Neural progenitor cell (in vitro differentiated cells): ENCODE results near the gene CD34. TPM values are rescaled to one million over a fixed set of nuclear protein-coding genes. Genes with fewer than 3 reads are reported as not detected.

Experiments
- DNase-seq: peaks from one replicate; pipeline ENCODE4 v3.0.0-alpha.2; 2016; ENCODE audit warnings: low spot score
- H2AFZ ChIP-seq: fragments of 200-600 bp; sonication (generic); replicated peaks from 2 replicates; pipeline ENCODE4 v1.6.1; 2016; ENCODE audit warnings: antibody characterized with exemption
- H3F3A ChIP-seq: fragments of 200-600 bp; sonication (generic); 2 replicates; pipeline ENCODE4 v1.6.1; 2016; ENCODE audit warnings: antibody characterized with exemption, low read depth
- H3K27ac ChIP-seq: fragments of 200-600 bp; sonication (generic); 2 replicates; pipeline ENCODE4 v1.5.1; 2016; ENCODE audit warnings: mild to moderate bottlenecking
- H3K27me3 ChIP-seq: fragments of 200-600 bp; sonication (generic); 2 replicates; pipeline ENCODE4 v1.6.1; 2016; ENCODE audit warnings: mild to moderate bottlenecking, moderate library complexity
- H3K36me3 ChIP-seq: fragments of 200-600 bp; sonication (generic); 2 replicates; pipeline ENCODE4 v1.5.1; 2016
- H3K4me1 ChIP-seq: fragments of 200-600 bp; sonication (generic); 2 replicates; pipeline ENCODE4 v1.6.1; 2016; ENCODE audit warnings: mixed run types
- H3K4me2 ChIP-seq: fragments of 200-600 bp; sonication (generic); 2 replicates; pipeline ENCODE4 v1.6.1; 2016
- H3K4me3 ChIP-seq: fragments of 200-600 bp; sonication (generic); 2 replicates; pipeline ENCODE4 v1.5.1; 2016
- H3K79me2 ChIP-seq: fragments of 200-600 bp; sonication (generic); 2 replicates; pipeline ENCODE4 v1.6.1; 2016; ENCODE audit warnings: low read depth
- H3K9ac ChIP-seq: fragments of 200-600 bp; sonication (generic); 2 replicates; pipeline ENCODE4 v1.6.1; 2016
- H3K9me3 ChIP-seq: fragments of 200-600 bp; sonication (generic); 2 replicates; pipeline ENCODE4 v1.5.1; 2016; ENCODE audit warnings: low read depth
- H4K20me1 ChIP-seq: fragments of 200-600 bp; sonication (generic); 2 replicates; pipeline ENCODE4 v1.6.1; 2016; ENCODE audit warnings: low read depth
- H3K27ac Mint-ChIP-seq: 3 replicates; pipeline ENCODE4 v1.8.0; 2021; ENCODE audit warnings: mixed read lengths
- H3K27me3 Mint-ChIP-seq: 2 replicates; pipeline ENCODE4 v1.8.0; 2022; ENCODE audit warnings: low read depth, mild to moderate bottlenecking, inconsistent platforms, moderate library complexity, mixed read lengths; ENCODE audit not compliant: insufficient read depth
- H3K36me3 Mint-ChIP-seq: 3 replicates; pipeline ENCODE4 v1.8.0; 2021; ENCODE audit warnings: mixed read lengths
- H3K4me1 Mint-ChIP-seq: 3 replicates; pipeline ENCODE4 v1.8.0; 2021; ENCODE audit warnings: mixed read lengths
- H3K4me3 Mint-ChIP-seq: 3 replicates; pipeline ENCODE4 v1.8.0; 2021; ENCODE audit warnings: mild to moderate bottlenecking, moderate library complexity, mixed read lengths
- H3K9me3 Mint-ChIP-seq: 3 replicates; pipeline ENCODE4 v1.8.0; 2020; ENCODE audit warnings: mixed read lengths
- EZH2 ChIP-seq: fragments of 200-600 bp; sonication (generic); IDR thresholded peaks from 2 replicates; pipeline ENCODE4 v1.6.1; 2017; ENCODE audit warnings: antibody characterized with exemption, mild to moderate bottlenecking, moderate library complexity
- EZH2phosphoT487 ChIP-seq: fragments of 200-600 bp; sonication (generic); IDR thresholded peaks from 2 replicates; pipeline ENCODE4 v1.6.1; 2017; ENCODE audit warnings: antibody characterized with exemption
- total RNA-seq: library from RNA; depleted of rRNA; stranded (reverse); fragments of >200 nt; gene quantifications from 2 replicates; pipeline ENCODE4 v1.2.3, GENCODE V29; 2015; ENCODE audit warnings: low replicate concordance
- TF ChIP-seq, protein P1 (sequence below): fragments of 200-600 bp; sonication (generic); IDR thresholded peaks from 2 replicates; pipeline ENCODE4 v1.5.1; 2017; ENCODE audit warnings: antibody characterized with exemption, mild to moderate bottlenecking

Gene CD34
- total RNA-seq, 1 donor from 2014 or later: 0.43 TPM

DNA sequence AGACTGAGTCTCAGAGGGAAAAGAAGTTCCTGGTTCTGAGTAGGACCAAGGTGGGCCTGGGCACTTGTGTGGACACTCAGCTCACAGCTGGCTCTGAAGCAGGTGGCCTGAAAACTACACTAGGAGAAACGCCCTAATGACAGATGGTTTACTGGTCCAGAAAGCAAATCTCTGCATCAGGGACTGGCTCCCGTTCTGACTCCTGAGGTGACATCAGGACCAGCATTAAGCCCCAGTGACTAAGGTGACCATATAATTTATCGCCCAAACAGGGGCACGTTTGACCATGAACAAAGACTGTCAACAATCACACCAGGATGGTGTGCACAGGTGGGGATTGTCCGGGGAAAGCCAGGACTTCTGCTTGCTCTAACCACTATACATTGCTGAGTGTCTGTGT lies 12.2 kb upstream of the CD34 start:
- Histone ChIP-seq H3K27ac (no peak overlapping the region), H3K4me2 (peak overlapping the region; percentile 7), H3F3A (peaks cover 9% of the 10 kb centered on the region), H3K9me3 (no peaks in the 10 kb centered on the region), H3K27me3 (no peaks in the 10 kb centered on the region), H2AFZ (no peak overlapping the region), H3K9ac (no peak overlapping the region), H3K4me1 (peaks cover 34% of the 10 kb centered on the region), H3K36me3 (no peaks in the 10 kb centered on the region), H3K79me2 (no peaks in the 10 kb centered on the region), H3K4me3 (no peak overlapping the region), H4K20me1 (no peaks in the 10 kb centered on the region)
- H3K27me3 Mint-ChIP-seq: peaks cover 5% of the 10 kb centered on the region
- H3K9me3 Mint-ChIP-seq: no peaks in the 10 kb centered on the region
- no peak for TF ChIP-seq EZH2phosphoT487
- TF ChIP-seq, protein P1, sequence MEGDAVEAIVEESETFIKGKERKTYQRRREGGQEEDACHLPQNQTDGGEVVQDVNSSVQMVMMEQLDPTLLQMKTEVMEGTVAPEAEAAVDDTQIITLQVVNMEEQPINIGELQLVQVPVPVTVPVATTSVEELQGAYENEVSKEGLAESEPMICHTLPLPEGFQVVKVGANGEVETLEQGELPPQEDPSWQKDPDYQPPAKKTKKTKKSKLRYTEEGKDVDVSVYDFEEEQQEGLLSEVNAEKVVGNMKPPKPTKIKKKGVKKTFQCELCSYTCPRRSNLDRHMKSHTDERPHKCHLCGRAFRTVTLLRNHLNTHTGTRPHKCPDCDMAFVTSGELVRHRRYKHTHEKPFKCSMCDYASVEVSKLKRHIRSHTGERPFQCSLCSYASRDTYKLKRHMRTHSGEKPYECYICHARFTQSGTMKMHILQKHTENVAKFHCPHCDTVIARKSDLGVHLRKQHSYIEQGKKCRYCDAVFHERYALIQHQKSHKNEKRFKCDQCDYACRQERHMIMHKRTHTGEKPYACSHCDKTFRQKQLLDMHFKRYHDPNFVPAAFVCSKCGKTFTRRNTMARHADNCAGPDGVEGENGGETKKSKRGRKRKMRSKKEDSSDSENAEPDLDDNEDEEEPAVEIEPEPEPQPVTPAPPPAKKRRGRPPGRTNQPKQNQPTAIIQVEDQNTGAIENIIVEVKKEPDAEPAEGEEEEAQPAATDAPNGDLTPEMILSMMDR: no peak
- TF ChIP-seq EZH2: no peak
- no peak for DNase-seq
- no peak overlapping the region for H3K4me3 Mint-ChIP-seq
- H3K27ac Mint-ChIP-seq: peak overlapping the region; percentile 67
- peaks cover 37% of the 10 kb centered on the region for H3K4me1 Mint-ChIP-seq
- no peaks in the 10 kb centered on the region for H3K36me3 Mint-ChIP-seq

DNA sequence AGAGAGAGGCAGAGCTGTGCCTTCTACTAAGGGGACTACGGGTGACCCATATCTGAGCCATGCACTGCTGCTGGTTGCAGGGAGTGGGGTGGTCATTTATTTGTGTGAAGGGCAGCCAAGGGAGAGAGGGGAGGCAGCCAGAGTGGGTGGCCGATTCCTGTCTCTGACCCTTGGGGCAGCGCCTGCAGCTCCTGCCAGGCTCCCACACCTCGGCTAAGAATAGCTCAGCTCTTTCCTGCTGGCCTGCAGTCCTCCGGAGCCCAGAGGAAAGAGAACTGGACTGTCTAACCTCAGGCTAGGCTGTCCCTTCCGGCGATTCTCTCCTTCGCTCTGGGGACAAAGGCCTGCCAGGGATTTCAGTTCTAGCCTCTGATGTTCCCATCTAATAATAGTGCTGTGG lies 11.6 kb upstream of the CD34 start:
- Histone ChIP-seq H2AFZ (no peak overlapping the region), H3K4me3 (no peak overlapping the region), H4K20me1 (no peaks in the 10 kb centered on the region), H3K9ac (no peak overlapping the region), H3K27me3 (no peaks in the 10 kb centered on the region), H3K27ac (no peak overlapping the region), H3F3A (peaks cover 14% of the 10 kb centered on the region), H3K36me3 (no peaks in the 10 kb centered on the region), H3K4me1 (peaks cover 38% of the 10 kb centered on the region), H3K4me2 (no peak overlapping the region), H3K9me3 (no peaks in the 10 kb centered on the region), H3K79me2 (no peaks in the 10 kb centered on the region)
- Mint-ChIP-seq H3K4me1 (peaks cover 42% of the 10 kb centered on the region), H3K27me3 (peaks cover 5% of the 10 kb centered on the region), H3K36me3 (no peaks in the 10 kb centered on the region), H3K27ac (peak overlapping the region; percentile 53), H3K4me3 (no peak overlapping the region), H3K9me3 (no peaks in the 10 kb centered on the region)
- DNase-seq: no peak
- TF ChIP-seq EZH2 (no peak), EZH2phosphoT487 (no peak)

DNA sequence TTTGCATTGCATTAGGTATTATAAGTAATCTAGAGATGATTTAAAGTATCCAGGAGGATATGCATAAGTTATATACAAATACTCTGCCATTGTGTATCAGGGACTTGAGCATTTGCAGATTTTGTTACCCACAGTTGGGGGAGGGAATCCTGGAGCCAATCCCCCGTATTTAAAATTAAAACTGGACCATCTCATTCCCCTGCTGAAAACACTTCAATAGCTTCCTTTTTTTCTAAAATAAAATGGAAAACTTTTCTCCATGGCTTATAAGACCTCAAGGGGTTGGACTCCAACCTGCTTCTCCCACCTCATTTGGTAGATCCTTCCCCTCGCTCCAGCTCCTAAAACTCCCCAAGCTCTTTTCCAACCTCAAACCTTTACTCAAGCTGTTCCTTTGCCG lies 10.4 kb upstream of the CD34 start:
- Histone ChIP-seq H3K36me3 (no peaks in the 10 kb centered on the region), H3K9me3 (no peaks in the 10 kb centered on the region), H3K4me3 (no peak overlapping the region), H3K4me2 (no peak overlapping the region), H3F3A (peaks cover 14% of the 10 kb centered on the region), H3K9ac (no peak overlapping the region), H4K20me1 (no peaks in the 10 kb centered on the region), H3K4me1 (peaks cover 38% of the 10 kb centered on the region), H2AFZ (no peak overlapping the region), H3K27me3 (no peaks in the 10 kb centered on the region), H3K27ac (no peak overlapping the region), H3K79me2 (no peaks in the 10 kb centered on the region)
- TF ChIP-seq EZH2: no peak
- no peak for TF ChIP-seq EZH2phosphoT487
- TF ChIP-seq, protein P1: no peak
- no peak for DNase-seq
- Mint-ChIP-seq H3K4me3 (no peak overlapping the region), H3K4me1 (peaks cover 42% of the 10 kb centered on the region), H3K36me3 (no peaks in the 10 kb centered on the region), H3K9me3 (no peaks in the 10 kb centered on the region), H3K27ac (no peak overlapping the region), H3K27me3 (peaks cover 3% of the 10 kb centered on the region)

DNA sequence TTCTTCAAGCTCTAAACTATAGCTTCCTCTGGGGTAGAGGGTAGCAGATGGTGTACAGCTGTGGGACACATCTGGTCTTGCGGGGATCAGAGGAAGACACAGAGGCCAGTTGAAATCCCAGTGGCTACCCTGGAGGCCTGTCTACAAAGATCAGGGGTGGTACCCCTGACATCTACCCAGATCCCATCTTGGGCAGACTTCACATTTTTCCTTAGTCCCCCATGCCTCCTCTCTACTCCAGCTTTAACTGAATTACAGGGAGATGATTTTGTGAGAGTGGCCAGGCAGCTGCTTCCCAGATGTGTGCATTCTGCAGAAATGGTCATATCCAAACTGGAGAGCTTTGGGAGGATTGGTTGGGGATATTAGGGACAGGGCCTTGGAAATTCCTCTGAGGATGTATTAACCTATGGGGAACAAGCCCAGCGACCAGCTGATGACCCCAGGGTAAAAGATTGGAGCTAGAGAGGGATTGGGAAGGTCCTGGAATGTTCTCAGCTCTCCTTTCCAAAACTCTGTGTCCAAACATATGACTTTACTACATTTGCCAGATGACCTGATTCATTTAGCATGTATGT lies 9.6 kb upstream of the CD34 start:
- peaks cover 42% of the 10 kb centered on the region for H3K4me1 Mint-ChIP-seq
- H3K27me3 Mint-ChIP-seq: peaks cover 3% of the 10 kb centered on the region
- no peaks in the 10 kb centered on the region for H3K9me3 ChIP-seq
- H3F3A ChIP-seq: peaks cover 14% of the 10 kb centered on the region
- no peak overlapping the region for H3K4me2 ChIP-seq
- peaks cover 3% of the 10 kb centered on the region for H3K27me3 ChIP-seq
- no peak overlapping the region for H3K27ac Mint-ChIP-seq
- H4K20me1 ChIP-seq: no peaks in the 10 kb centered on the region
- H3K36me3 Mint-ChIP-seq: no peaks in the 10 kb centered on the region
- peaks cover 38% of the 10 kb centered on the region for H3K4me1 ChIP-seq
- no peaks in the 10 kb centered on the region for H3K36me3 ChIP-seq
- no peak for DNase-seq
- H2AFZ ChIP-seq: no peak overlapping the region
- no peak overlapping the region for H3K9ac ChIP-seq
- no peak overlapping the region for H3K4me3 Mint-ChIP-seq
- no peaks in the 10 kb centered on the region for H3K9me3 Mint-ChIP-seq
- no peak overlapping the region for H3K27ac ChIP-seq
- H3K4me3 ChIP-seq: no peak overlapping the region
- TF ChIP-seq EZH2phosphoT487 (no peak), EZH2 (no peak)
- TF ChIP-seq, protein P1: no peak
- H3K79me2 ChIP-seq: no peaks in the 10 kb centered on the region
